WTC11 (cell line): ENCODE measurements around the gene INTS12. TPM values are rescaled to one million over a fixed set of nuclear protein-coding genes. Genes with fewer than 3 reads are reported as not detected.

Experiments
- ATAC-seq: fragments of 200-7000 bp; cut with Tn5 transposase; 2 replicates; pipeline ENCODE4 v1.10.0; 2021; ENCODE audit warnings: mild to moderate bottlenecking, moderate library complexity
- CTCF ChIA-PET: fragments of 300-600 bp; sonication (Branson Sonifier 250); formaldehyde crosslinking; loops from one replicate; lab custom pipeline; 2021; ENCODE audit warnings: antibody characterized with exemption; lab: Charles Lee
- POLR2A ChIA-PET: fragments of 350-600 bp; sonication (Branson Sonifier 250); formaldehyde crosslinking; loops from one replicate; lab custom pipeline; 2021; ENCODE audit warnings: antibody characterized with exemption; lab: Charles Lee
- DNase-seq: peaks from one replicate; pipeline ENCODE4 v3.0.0; 2021; ENCODE audit warnings: low spot score
- H3K27ac Mint-ChIP-seq: 2 replicates; pipeline ENCODE4 v1.8.0; 2021; ENCODE audit warnings: mixed read lengths
- H3K27me3 Mint-ChIP-seq: 2 replicates; pipeline ENCODE4 v1.8.0; 2021; ENCODE audit warnings: low read depth, mild to moderate bottlenecking, moderate library complexity, mixed read lengths
- H3K36me3 Mint-ChIP-seq: 2 replicates; pipeline ENCODE4 v1.8.0; 2021; ENCODE audit warnings: mixed read lengths
- H3K4me1 Mint-ChIP-seq: 2 replicates; pipeline ENCODE4 v1.8.0; 2022; ENCODE audit warnings: mixed read lengths
- H3K4me3 Mint-ChIP-seq: 2 replicates; pipeline ENCODE4 v1.8.0; 2021; ENCODE audit warnings: mild to moderate bottlenecking, moderate library complexity, mixed read lengths
- H3K9me3 Mint-ChIP-seq: 2 replicates; pipeline ENCODE4 v1.8.0; 2021; ENCODE audit warnings: mixed read lengths
- ATF3 ChIP-seq: sonication (generic); formaldehyde crosslinking; conservative IDR thresholded peaks from 2 replicates; pipeline ENCODE4 v1.8.1; 2022; ENCODE audit warnings: mild to moderate bottlenecking, missing genetic modification reagents
- E2F1 ChIP-seq: sonication (generic); formaldehyde crosslinking; IDR thresholded peaks from 2 replicates; pipeline ENCODE4 v1.8.0; 2022; ENCODE audit warnings: mild to moderate bottlenecking, missing genetic modification reagents
- E2F4 ChIP-seq: sonication (generic); formaldehyde crosslinking; IDR thresholded peaks from 2 replicates; pipeline ENCODE4 v1.8.1; 2022; ENCODE audit warnings: low read depth, mild to moderate bottlenecking, moderate library complexity, missing genetic modification reagents, borderline replicate concordance
- FOXP4 ChIP-seq: sonication (generic); formaldehyde crosslinking; IDR thresholded peaks from 2 replicates; pipeline ENCODE4 v1.8.0; 2022; ENCODE audit warnings: mild to moderate bottlenecking, missing genetic modification reagents
- GABPB1 ChIP-seq: sonication (generic); formaldehyde crosslinking; IDR thresholded peaks from 2 replicates; pipeline ENCODE4 v1.8.1; 2023; ENCODE audit warnings: mild to moderate bottlenecking, missing genetic modification reagents
- GRHL2 ChIP-seq: fragments of 250-450 bp; sonication (Bioruptor Pico); IDR thresholded peaks from 2 replicates; pipeline ENCODE4 v1.8.0; 2022; ENCODE audit warnings: mild to moderate bottlenecking, moderate library complexity; ENCODE audit not compliant: insufficient replicate concordance, severe bottlenecking
- JAZF1 ChIP-seq: fragments of 250-450 bp; sonication (Bioruptor Pico); IDR thresholded peaks from 2 replicates; pipeline ENCODE4 v1.9.0; 2021; ENCODE audit warnings: moderate library complexity, mild to moderate bottlenecking, inconsistent platforms
- MLX ChIP-seq: sonication (generic); formaldehyde crosslinking; IDR thresholded peaks from 2 replicates; pipeline ENCODE4 v1.8.1; 2023; ENCODE audit warnings: mild to moderate bottlenecking, missing genetic modification reagents, moderate library complexity
- MYBL2 ChIP-seq: sonication (generic); formaldehyde crosslinking; IDR thresholded peaks from 2 replicates; pipeline ENCODE4 v1.8.1; 2023; ENCODE audit warnings: mild to moderate bottlenecking, moderate library complexity, missing genetic modification reagents
- NFATC4 ChIP-seq: fragments of 250-450 bp; sonication (Bioruptor Pico); IDR thresholded peaks from 2 replicates; pipeline ENCODE4 v1.9.0; 2021; ENCODE audit warnings: mild to moderate bottlenecking
- NFE2L1 ChIP-seq: sonication (generic); formaldehyde crosslinking; IDR thresholded peaks from 2 replicates; pipeline ENCODE4 v1.8.1; 2023; ENCODE audit warnings: missing genetic modification reagents
- NR2C2 ChIP-seq: sonication (generic); formaldehyde crosslinking; IDR thresholded peaks from 2 replicates; pipeline ENCODE4 v1.8.0; 2022; ENCODE audit warnings: mild to moderate bottlenecking, missing genetic modification reagents
- NR3C1 ChIP-seq: sonication (generic); formaldehyde crosslinking; conservative IDR thresholded peaks from 2 replicates; pipeline ENCODE4 v1.8.1; 2023; ENCODE audit warnings: low read depth, mild to moderate bottlenecking, missing genetic modification reagents
- STAT6 ChIP-seq: sonication (generic); formaldehyde crosslinking; conservative IDR thresholded peaks from 2 replicates; pipeline ENCODE4 v1.8.1; 2023; ENCODE audit warnings: mild to moderate bottlenecking, low read depth, missing genetic modification reagents, moderate library complexity
- TP53 ChIP-seq: sonication (generic); formaldehyde crosslinking; IDR thresholded peaks from 2 replicates; pipeline ENCODE4 v1.8.1; 2023; ENCODE audit warnings: mild to moderate bottlenecking, missing genetic modification reagents
- ZBTB21 ChIP-seq: sonication (generic); formaldehyde crosslinking; IDR thresholded peaks from 2 replicates; pipeline ENCODE4 v1.8.1; 2023; ENCODE audit warnings: mild to moderate bottlenecking, missing genetic modification reagents, borderline replicate concordance
- ZBTB43 ChIP-seq: sonication (generic); formaldehyde crosslinking; IDR thresholded peaks from 2 replicates; pipeline ENCODE4 v1.8.1; 2023; ENCODE audit warnings: mild to moderate bottlenecking, missing genetic modification reagents
- ZNF317 ChIP-seq: sonication (generic); formaldehyde crosslinking; IDR thresholded peaks from 2 replicates; pipeline ENCODE4 v1.8.1; 2023; ENCODE audit warnings: low read depth, mild to moderate bottlenecking, moderate library complexity, missing genetic modification reagents, borderline replicate concordance
- ZNF396 ChIP-seq: fragments of 250-450 bp; sonication (Bioruptor Pico); IDR thresholded peaks from 2 replicates; pipeline ENCODE4 v1.8.0; 2021; ENCODE audit warnings: mild to moderate bottlenecking, moderate library complexity, borderline replicate concordance
- ZNF416 ChIP-seq: fragments of 250-450 bp; sonication (Bioruptor Pico); IDR thresholded peaks from 2 replicates; pipeline ENCODE4 v1.9.0; 2021; ENCODE audit warnings: mild to moderate bottlenecking, inconsistent platforms
- ZNF425 ChIP-seq: fragments of 250-450 bp; sonication (Bioruptor Pico); conservative IDR thresholded peaks from 2 replicates; pipeline ENCODE4 v1.9.0; 2021; ENCODE audit warnings: mild to moderate bottlenecking
- total RNA-seq: library from RNA; stranded (reverse); gene quantifications from 3 replicates; pipeline ENCODE4 v1.2.3, GENCODE V29; 2021

Gene INTS12
- total RNA-seq, 1 experiment from 2014 or later = 10.0 TPM

- TF ChIP-seq NFATC4 (no peak), NFE2L1 (CRISPR knock-in tag) (no peak), MLX (CRISPR knock-in tag) (no peak), ZNF317 (CRISPR knock-in tag) (no peak), FOXP4 (CRISPR knock-in tag) (no peak)
Observed at GRCh38 chr4:105657117-105657765, 51.2 kb downstream of the INTS12 start (continued).

GRCh38 chr4:105652286-105652888, 56.1 kb downstream of the INTS12 start:
- H3K4me3 Mint-ChIP-seq = no peak overlapping the region
- TF ChIP-seq ZNF396 (no peak), ZNF425 (CRISPR knock-in tag) (no peak), MYBL2 (CRISPR knock-in tag) (no peak), GABPB1 (CRISPR knock-in tag) (no peak), E2F4 (CRISPR knock-in tag) (no peak), ZBTB21 (no peak)
- DNase-seq (no peak), ATAC-seq (no peak)
- no peaks in the 10 kb centered on the region for H3K9me3 Mint-ChIP-seq
- H3K27me3 Mint-ChIP-seq = peaks cover 3% of the 10 kb centered on the region
- no peak overlapping the region for H3K27ac Mint-ChIP-seq
- POLR2A ChIA-PET = no interaction called here
- H3K4me1 Mint-ChIP-seq = no peaks in the 10 kb centered on the region
- CTCF ChIA-PET = interaction anchor here (1.1 kb wide), 1 partner anchor 15 kb away, joined by 3 read pairs; no protein-coding TSS in a partner anchor
- no peaks in the 10 kb centered on the region for H3K36me3 Mint-ChIP-seq

GRCh38 chr4:105651884-105652283, 56.6 kb downstream of the INTS12 start:
- H3K4me3 Mint-ChIP-seq = no peak overlapping the region
- ChIA-PET CTCF (interaction anchor here (1.1 kb wide), 1 partner anchor 15 kb away, joined by 3 read pairs; no protein-coding TSS in a partner anchor), POLR2A (no interaction called here)
- TF ChIP-seq JAZF1 (CRISPR knock-in tag) (no peak), NR3C1 (no peak), NR2C2 (CRISPR knock-in tag) (no peak), STAT6 (CRISPR knock-in tag) (no peak), TP53 (CRISPR knock-in tag) (no peak), E2F1 (CRISPR knock-in tag) (no peak), ZBTB43 (CRISPR knock-in tag) (no peak), ATF3 (CRISPR knock-in tag) (no peak), ZNF416 (no peak), GRHL2 (CRISPR knock-in tag) (no peak)

More at GRCh38 chr4:105651884-105652283, 56.6 kb downstream of the INTS12 start:
- Mint-ChIP-seq H3K9me3 (no peaks in the 10 kb centered on the region), H3K27me3 (peaks cover 3% of the 10 kb centered on the region), H3K4me1 (no peaks in the 10 kb centered on the region), H3K36me3 (no peaks in the 10 kb centered on the region), H3K27ac (no peak overlapping the region)
- ATAC-seq (peak; percentile 47; the same call in 1 of the 2 replicates), DNase-seq (no peak)
